Cardiac fibroblast (primary cell): ENCODE results near the gene TMEM108.
A peak's percentile ranks its signal among the peaks of the same experiment; 100 is the strongest.

Experiments
- DNase-seq, 2 donors: peaks; one replicate each; pipeline versions ENCODE4 v3.0.0 to v3.0.0-alpha.2; 2010; ENCODE audit warnings: low read depth in 2 of 2
- H3K4me3 ChIP-seq, 2 donors: replicated peaks in 1 of 2; 1 replicate in 1 of 2; 2 replicates in 1 of 2; pipeline ENCODE4 v1.5.1; 2011; ENCODE audit warnings: low read depth in 2 of 2, low read length in 2 of 2, mild to moderate bottlenecking in 2 of 2, moderate library complexity in 1 of 2
- CTCF ChIP-seq: IDR thresholded peaks from one replicate; pipeline ENCODE4 v1.5.1; 2011; ENCODE audit warnings: low read depth, mild to moderate bottlenecking, low read length, inconsistent platforms

Gene TMEM108

DNA sequence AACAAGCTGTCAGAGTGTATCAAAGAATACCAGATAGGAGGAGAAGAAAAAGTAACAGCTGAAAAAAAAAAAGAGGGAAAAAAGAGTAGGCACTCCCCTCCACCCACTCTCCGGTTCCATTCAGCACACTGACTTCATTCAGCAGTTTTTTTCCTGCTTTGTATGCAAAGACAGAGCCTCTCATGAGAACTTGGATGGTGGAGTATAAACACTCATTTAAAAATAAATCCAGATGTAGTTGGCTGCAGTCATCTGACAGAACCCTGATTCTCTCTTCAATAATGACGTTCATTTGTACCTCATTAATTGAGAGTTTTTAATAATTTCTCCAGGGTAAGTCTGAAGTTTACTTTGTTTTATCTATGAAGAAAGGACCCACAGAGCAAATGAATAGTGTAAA, 81.0 kb downstream of the TMEM108 start:
- no peak for DNase-seq
- TF ChIP-seq CTCF = no peak
- H3K4me3 ChIP-seq = no peak overlapping the region

DNA sequence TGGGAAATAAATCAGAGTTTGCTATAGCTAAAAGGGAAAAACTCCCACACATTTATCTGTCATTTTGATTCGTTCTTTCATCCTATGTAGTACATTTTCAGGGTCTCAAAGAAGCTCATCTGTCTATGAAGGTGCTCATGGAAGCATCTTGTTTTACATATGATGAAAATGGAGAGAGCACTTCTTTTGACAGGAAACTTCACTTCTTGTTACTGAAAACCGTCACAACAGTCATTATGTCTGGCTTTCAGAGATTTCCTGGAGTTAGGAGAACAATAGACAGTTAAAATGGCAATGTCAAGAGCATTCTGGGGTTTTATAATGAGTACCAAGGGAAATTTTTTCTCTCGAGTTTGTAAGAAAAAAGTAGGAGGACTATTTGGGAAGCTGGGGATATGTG, 83.3 kb downstream of the TMEM108 start:
- no peak overlapping the region for H3K4me3 ChIP-seq
- no peak for DNase-seq
- TF ChIP-seq CTCF = no peak

DNA sequence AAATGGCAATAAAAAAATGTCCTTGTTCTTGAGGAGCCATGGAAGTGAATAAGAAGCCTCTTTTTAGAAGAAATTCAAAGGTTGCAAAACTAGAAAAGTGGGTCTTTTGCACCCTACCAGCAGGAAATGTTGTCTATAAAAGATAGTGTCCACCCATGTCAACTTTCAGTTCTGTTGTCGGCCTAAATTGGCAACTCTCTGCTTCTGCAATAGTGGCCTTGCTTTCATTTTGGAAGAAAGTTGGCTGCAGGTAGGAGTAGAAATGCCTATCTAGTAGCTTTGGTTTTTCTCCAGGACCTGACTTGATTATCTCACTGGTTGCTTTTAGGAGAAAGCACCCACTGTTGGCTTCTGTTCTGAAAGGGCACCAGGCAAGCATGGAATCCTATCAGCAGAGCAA, 85.4 kb downstream of the TMEM108 start:
- no peak for TF ChIP-seq CTCF
- no peak overlapping the region for H3K4me3 ChIP-seq
- DNase-seq = no peak

GRCh38 chr3:133124511-133124910, 86.3 kb downstream of the TMEM108 start:
- H3K4me3 ChIP-seq = no peak overlapping the region
- peak in 1 of 2 donors; percentile 22 for DNase-seq
- TF ChIP-seq CTCF = no peak

DNA sequence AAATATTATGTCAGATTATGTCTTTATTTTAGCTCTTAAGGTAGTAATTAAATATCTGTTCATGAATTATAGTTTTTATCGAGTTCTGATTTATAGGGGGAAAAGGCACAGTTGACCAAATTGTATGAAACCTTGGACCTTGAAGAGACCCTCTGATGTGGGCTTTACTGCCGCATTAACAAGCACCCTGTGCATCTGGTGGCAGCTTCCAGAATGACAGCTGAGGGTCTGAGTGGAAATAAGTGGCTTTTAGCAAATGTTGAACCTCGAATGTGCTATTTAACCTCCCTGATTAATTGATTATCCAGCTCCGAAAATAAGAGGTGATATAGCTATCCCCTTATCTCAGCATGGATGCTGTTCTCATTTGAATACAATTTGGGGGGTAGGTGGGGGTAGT, 87.0 kb downstream of the TMEM108 start:
- no peak overlapping the region for H3K4me3 ChIP-seq
- DNase-seq = no peak
- no peak for TF ChIP-seq CTCF

GRCh38 chr3:133125802-133126201, 87.6 kb downstream of the TMEM108 start:
- H3K4me3 ChIP-seq = no peak overlapping the region
- TF ChIP-seq CTCF = no peak

GRCh38 chr3:133127381-133127780, 89.2 kb downstream of the TMEM108 start:
- DNase-seq = no peak
- H3K4me3 ChIP-seq = no peak overlapping the region
- TF ChIP-seq CTCF = no peak

More at GRCh38 chr3:133125802-133126201, 87.6 kb downstream of the TMEM108 start:
- no peak for DNase-seq
